CD4-positive, alpha-beta memory T cell (primary cell): ENCODE results near the gene TFAP2E. TPM values are rescaled to one million over a fixed set of nuclear protein-coding genes. Genes with fewer than 3 reads are reported as not detected.

Experiments used
- CTCF ChIA-PET: fragments of 350-600 bp; sonication (Branson Sonifier 250); formaldehyde crosslinking; loops from one replicate; lab custom pipeline; 2021; ENCODE audit warnings: inconsistent platforms; ENCODE audit not compliant: partially characterized antibody; lab: Charles Lee
- POLR2A ChIA-PET: fragments of 350-600 bp; sonication (Branson Sonifier 250); formaldehyde crosslinking; loops from one replicate; lab custom pipeline; 2021; ENCODE audit not compliant: partially characterized antibody; lab: Charles Lee
- DNase-seq, 5 donors: peaks; one replicate each; pipeline versions ENCODE4 v3.0.0 to v3.0.0-alpha.2; 2020 to 2022; ENCODE audit warnings: mixed read lengths in 1 of 5
- H3K27ac ChIP-seq: one replicate; pipeline ENCODE4 v1.7.0; 2013; ENCODE audit warnings: low read depth, low read length
- H3K27me3 ChIP-seq: 2 replicates; pipeline ENCODE4 v1.7.0; 2013; ENCODE audit warnings: mild to moderate bottlenecking, low read length, moderate library complexity; ENCODE audit not compliant: insufficient read depth
- H3K36me3 ChIP-seq: 2 replicates; pipeline ENCODE4 v1.7.0; 2013; ENCODE audit warnings: mild to moderate bottlenecking, low read length, moderate library complexity; ENCODE audit not compliant: insufficient read depth
- H3K4me1 ChIP-seq: 2 replicates; pipeline ENCODE4 v1.7.0; 2013; ENCODE audit warnings: mild to moderate bottlenecking, low read length, moderate library complexity; ENCODE audit not compliant: insufficient read depth
- H3K4me3 ChIP-seq, 2 donors: one replicate each; pipeline ENCODE4 v1.7.0; 2013; ENCODE audit warnings: low read length in 2 of 2, mild to moderate bottlenecking in 1 of 2
- H3K9me3 ChIP-seq, 2 donors: one replicate each; pipeline ENCODE4 v1.7.0; 2013; ENCODE audit warnings: low read length in 2 of 2, control low read depth in 1 of 2; ENCODE audit not compliant: control insufficient read depth in 1 of 2
- H3K27ac Mint-ChIP-seq, 7 donors: one replicate each; pipeline ENCODE4 v1.8.0; 2020 to 2021; ENCODE audit warnings: mixed read lengths in 7 of 7, mild to moderate bottlenecking in 6 of 7, inconsistent platforms in 3 of 7, moderate library complexity in 3 of 7
- H3K27me3 Mint-ChIP-seq, 2 donors: one replicate each; pipeline ENCODE4 v1.8.0; 2020 to 2021; ENCODE audit warnings: mixed read lengths in 2 of 2
- H3K36me3 Mint-ChIP-seq, 2 donors: one replicate each; pipeline ENCODE4 v1.8.0; 2020 to 2021; ENCODE audit warnings: mixed read lengths in 2 of 2, inconsistent platforms in 1 of 2, mild to moderate bottlenecking in 1 of 2
- H3K4me1 Mint-ChIP-seq, 4 donors: one replicate each; pipeline ENCODE4 v1.8.0; 2020 to 2021; ENCODE audit warnings: mixed read lengths in 4 of 4, mild to moderate bottlenecking in 1 of 4
- H3K4me3 Mint-ChIP-seq, 8 donors: one replicate each; pipeline ENCODE4 v1.8.0; 2020 to 2021; ENCODE audit warnings: mixed read lengths in 8 of 8, mild to moderate bottlenecking in 7 of 8, moderate library complexity in 6 of 8, inconsistent platforms in 3 of 8
- H3K9me3 Mint-ChIP-seq, 8 donors: one replicate each; pipeline ENCODE4 v1.8.0; 2020 to 2021; ENCODE audit warnings: mixed read lengths in 8 of 8, mild to moderate bottlenecking in 5 of 8, inconsistent platforms in 3 of 8, moderate library complexity in 1 of 8
- intact Hi-C: fragments of 100-400 bp; cut with micrococcal nuclease; formaldehyde crosslinking; loops from one replicate; pipeline ENCODE4 v1.15.1; 2023
- polyA plus RNA-seq, 2 donors: library from polyadenylated mRNA; unstranded; fragments of 300-500 nt; fragmentation: Illumina TruSeq; gene quantifications; one replicate each; pipeline ENCODE4 v1.2.3, GENCODE V29; 2021
- total RNA-seq, 2 experiments: library from RNA; stranded (reverse); gene quantifications; one replicate each; pipeline ENCODE4 v1.2.3, GENCODE V29; 2021

TFAP2E gene
- total and polyA plus RNA-seq, 4 experiments from 2014 or later: 0.23 to 2.9 (median 2.3) TPM; not detected in 1

DNA sequence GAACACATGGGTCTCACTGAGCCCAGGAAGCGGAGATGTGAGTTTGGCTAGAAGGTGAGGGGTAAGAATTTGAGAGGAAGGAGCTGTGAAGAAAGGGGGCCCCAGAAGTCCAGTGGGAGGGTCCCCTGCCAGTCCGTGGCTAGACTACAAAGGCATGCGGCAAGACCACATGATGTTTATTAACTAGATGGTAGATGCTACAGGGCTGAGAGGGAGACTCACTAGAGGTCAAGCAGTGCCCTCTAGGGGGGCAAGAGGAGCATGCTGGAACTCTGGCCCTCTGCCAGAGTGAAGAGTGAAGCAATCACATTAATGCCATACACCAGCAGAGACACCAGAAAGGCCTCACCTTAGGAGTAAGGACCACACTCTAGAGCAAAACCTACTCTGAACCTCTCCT is 28.1 kb upstream of the TFAP2E start:
- H3K9me3 ChIP-seq: no peaks in the 10 kb centered on the region
- intact Hi-C loops: loop anchor here (1.0 to 5.0 kb wide), 2 partner anchors 94 to 343 kb away; no protein-coding TSS in a partner anchor
- H3K27ac Mint-ChIP-seq: peak overlapping the region; percentile 22 to 89 (median 60)
- no peaks in the 10 kb centered on the region for H3K27me3 ChIP-seq
- peak overlapping the region in 1 of 8 donors; percentile 30 for H3K4me3 Mint-ChIP-seq
- no peaks in the 10 kb centered on the region for H3K27me3 Mint-ChIP-seq
- H3K27ac ChIP-seq: no peak overlapping the region
- peak; percentile 65 to 68 (median 67) for DNase-seq
- ChIA-PET POLR2A (interaction anchor here (0.9 to 1.7 kb wide), 4 partner anchors 36 to 94 kb away, joined by 3 to 6 read pairs (median 6); no protein-coding TSS in a partner anchor), CTCF (interaction anchor here (0.7 to 3.5 kb wide), 13 partner anchors 9 to 388 kb away, joined by 3 to 123 read pairs (median 5); partner anchors contain the start of genes KIAA0319L and NCDN)
- H3K4me3 ChIP-seq: no peak overlapping the region
- H3K4me1 Mint-ChIP-seq: peaks cover 42 to 82% (median 67%) of the 10 kb centered on the region in 4 donors
- H3K9me3 Mint-ChIP-seq: no peaks in the 10 kb centered on the region
- peaks cover 37% of the 10 kb centered on the region for H3K4me1 ChIP-seq
- peaks cover 17 to 58% of the 10 kb centered on the region in 2 donors for H3K36me3 Mint-ChIP-seq
- H3K36me3 ChIP-seq: no peaks in the 10 kb centered on the region

DNA sequence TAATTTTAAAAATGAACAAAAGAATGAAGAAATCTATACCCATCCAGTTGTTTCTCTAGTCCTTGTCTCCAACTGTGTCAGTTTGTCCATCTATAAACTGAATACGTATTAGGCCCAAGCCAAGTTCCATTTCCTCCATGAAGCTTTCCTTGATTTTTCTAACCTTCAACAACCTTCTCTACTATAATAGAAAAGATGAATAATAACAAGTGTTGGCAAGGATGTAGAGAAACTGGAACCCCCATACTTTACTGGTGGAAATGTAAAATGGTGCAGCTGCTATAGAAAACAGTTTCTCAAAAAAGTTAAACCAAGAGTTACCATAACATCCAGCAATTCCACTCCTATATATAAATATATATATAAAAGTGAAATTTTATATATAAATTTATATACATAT is 26.5 kb upstream of the TFAP2E start:
- peaks cover 4% of the 10 kb centered on the region for H3K36me3 ChIP-seq
- peaks cover 27% of the 10 kb centered on the region for H3K4me1 ChIP-seq
- H3K27me3 Mint-ChIP-seq: no peaks in the 10 kb centered on the region
- no peak for DNase-seq
- intact Hi-C loops: loop anchor here (5.0 kb wide), 1 partner anchor 344 kb away; no protein-coding TSS in a partner anchor
- peak overlapping the region in 2 of 7 donors; percentile 4 to 26 for H3K27ac Mint-ChIP-seq
- ChIA-PET POLR2A (no interaction called here), CTCF (interaction anchor here (1.0 to 3.5 kb wide), 2 partner anchors 88 to 94 kb away, joined by 3 to 123 read pairs; no protein-coding TSS in a partner anchor)
- H3K27ac ChIP-seq: no peak overlapping the region
- H3K9me3 ChIP-seq: no peaks in the 10 kb centered on the region
- H3K27me3 ChIP-seq: no peaks in the 10 kb centered on the region
- H3K9me3 Mint-ChIP-seq: no peaks in the 10 kb centered on the region
- no peak overlapping the region for H3K4me3 Mint-ChIP-seq
- peaks cover 36 to 74% (median 60%) of the 10 kb centered on the region in 4 donors for H3K4me1 Mint-ChIP-seq
- H3K36me3 Mint-ChIP-seq: peaks cover 18 to 59% of the 10 kb centered on the region in 2 donors
- H3K4me3 ChIP-seq: no peak overlapping the region

DNA sequence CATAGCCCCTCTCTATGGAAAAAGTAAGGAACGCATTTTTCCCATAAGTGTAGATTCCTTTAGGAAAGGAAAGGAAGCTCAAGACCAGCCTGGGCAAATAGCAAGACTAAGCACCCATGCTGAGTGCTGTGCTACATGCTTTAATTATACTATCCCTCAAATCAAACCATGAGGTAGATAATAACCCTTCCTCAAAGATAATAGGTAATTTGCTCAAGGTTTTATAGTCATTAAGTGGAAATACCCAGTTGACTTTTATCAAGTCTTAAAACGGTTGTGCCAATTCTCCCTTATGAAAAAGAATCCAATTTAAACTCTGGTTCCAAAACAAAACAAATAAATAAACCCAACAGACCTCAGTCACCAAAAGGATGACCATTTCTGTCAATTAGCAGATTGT is 19.3 kb upstream of the TFAP2E start:
- H3K9me3 Mint-ChIP-seq: no peaks in the 10 kb centered on the region
- Histone ChIP-seq H3K36me3 (peaks cover 21% of the 10 kb centered on the region), H3K27me3 (no peaks in the 10 kb centered on the region), H3K4me1 (peaks cover 49% of the 10 kb centered on the region), H3K9me3 (no peaks in the 10 kb centered on the region), H3K27ac (no peak overlapping the region), H3K4me3 (no peak overlapping the region)
- POLR2A ChIA-PET: no interaction called here
- H3K4me1 Mint-ChIP-seq: peaks cover 35 to 76% (median 57%) of the 10 kb centered on the region in 4 donors
- intact Hi-C loops: no loop called here
- H3K4me3 Mint-ChIP-seq: no peak overlapping the region
- peaks cover 18 to 57% of the 10 kb centered on the region in 2 donors for H3K36me3 Mint-ChIP-seq
- CTCF ChIA-PET: interaction anchor here (0.9 to 1.4 kb wide), 2 partner anchors 11 to 102 kb away, joined by 3 to 4 read pairs; no protein-coding TSS in a partner anchor
- H3K27ac Mint-ChIP-seq: no peak overlapping the region
- no peak for DNase-seq
- H3K27me3 Mint-ChIP-seq: no peaks in the 10 kb centered on the region

DNA sequence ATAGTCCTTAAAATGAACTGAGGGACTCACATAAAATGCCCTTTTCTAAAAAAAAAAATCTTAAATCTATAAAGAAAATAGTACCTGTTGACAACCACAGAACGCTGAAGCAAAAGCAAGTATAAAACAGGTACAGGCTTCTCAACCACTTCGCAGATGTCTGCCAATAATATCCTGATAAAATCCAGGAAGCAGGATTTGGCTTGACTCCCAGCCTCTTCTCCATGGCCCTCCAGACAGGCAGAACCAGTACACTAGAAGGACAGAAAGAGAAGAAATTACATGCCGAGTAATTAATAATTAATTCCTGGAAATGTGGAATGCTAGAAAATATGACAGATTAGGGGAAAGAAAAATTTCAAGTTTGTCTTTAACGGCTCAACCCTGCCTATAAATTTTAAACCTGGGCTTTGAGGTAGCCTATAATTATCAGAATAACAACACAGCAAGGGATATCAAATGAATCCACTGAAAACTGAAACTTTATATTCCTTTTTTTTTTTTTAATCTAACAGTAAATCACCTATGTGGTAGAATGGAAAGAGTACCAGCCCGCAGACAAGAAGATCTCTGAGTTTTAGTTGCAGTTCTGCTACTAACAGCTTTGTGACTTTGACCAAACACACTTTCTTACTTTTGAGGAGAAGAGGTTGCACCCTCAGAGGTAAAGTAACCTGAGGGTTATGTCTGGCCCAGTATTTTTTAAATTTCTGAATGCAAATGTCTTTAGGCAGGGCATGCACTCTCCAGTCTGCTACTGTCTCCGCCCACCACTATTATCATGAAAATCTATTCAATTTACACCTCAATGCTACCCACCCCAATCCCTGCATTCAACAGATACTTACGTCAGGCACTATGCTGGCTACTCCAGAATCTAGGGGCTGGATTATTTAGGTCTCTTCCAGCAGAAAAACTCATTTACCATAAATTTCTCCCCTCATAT is 18.6 kb upstream of the TFAP2E start:
- H3K36me3 Mint-ChIP-seq: peaks cover 15 to 56% of the 10 kb centered on the region in 2 donors
- H3K9me3 Mint-ChIP-seq: no peaks in the 10 kb centered on the region
- DNase-seq: no peak
- peaks cover 36 to 77% (median 55%) of the 10 kb centered on the region in 4 donors for H3K4me1 Mint-ChIP-seq
- no peaks in the 10 kb centered on the region for H3K9me3 ChIP-seq
- H3K36me3 ChIP-seq: peaks cover 21% of the 10 kb centered on the region
- H3K4me3 Mint-ChIP-seq: peak overlapping the region in 3 of 8 donors; percentile 4 to 97 (median 96)
- no peaks in the 10 kb centered on the region for H3K27me3 ChIP-seq
- no peak overlapping the region for H3K27ac ChIP-seq
- CTCF ChIA-PET: interaction anchor here (1.4 kb wide), 1 partner anchor 103 kb away, joined by 4 read pairs; no protein-coding TSS in a partner anchor
- peaks cover 51% of the 10 kb centered on the region for H3K4me1 ChIP-seq
- no peaks in the 10 kb centered on the region for H3K27me3 Mint-ChIP-seq
- POLR2A ChIA-PET: no interaction called here
- peak overlapping the region in 4 of 7 donors; percentile 15 to 100 (median 42) for H3K27ac Mint-ChIP-seq
- intact Hi-C loops: loop anchor here (5.0 kb wide), 2 partner anchors 47 to 362 kb away; partner anchors contain the start of gene SFPQ
- no peak overlapping the region for H3K4me3 ChIP-seq

DNA sequence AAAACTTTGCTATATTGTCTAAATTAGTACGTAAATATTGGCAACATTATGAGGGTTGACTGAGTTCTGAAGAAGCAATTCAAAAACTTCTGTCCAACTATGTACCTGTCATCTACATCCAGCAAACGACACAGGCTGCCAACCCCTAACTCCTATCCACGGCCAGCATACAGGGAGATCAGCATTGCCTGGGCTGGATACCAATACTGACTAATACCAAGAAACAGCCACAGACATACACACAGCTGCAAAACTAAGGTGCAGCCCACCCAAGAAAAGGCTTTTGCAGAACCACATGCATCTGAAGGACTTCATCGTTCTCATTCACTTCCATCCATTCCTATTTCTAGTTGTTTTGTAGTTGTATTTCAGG is 17.9 kb upstream of the TFAP2E start:
- H3K36me3 ChIP-seq: peaks cover 21% of the 10 kb centered on the region
- Mint-ChIP-seq H3K27ac (peak overlapping the region in 5 of 7 donors; percentile 0 to 100 (median 77)), H3K36me3 (peaks cover 15 to 52% of the 10 kb centered on the region in 2 donors), H3K4me1 (peaks cover 38 to 75% (median 52%) of the 10 kb centered on the region in 4 donors), H3K9me3 (no peaks in the 10 kb centered on the region), H3K4me3 (peak overlapping the region; percentile 2 to 99 (median 94)), H3K27me3 (no peaks in the 10 kb centered on the region)
- H3K9me3 ChIP-seq: no peaks in the 10 kb centered on the region
- intact Hi-C loops: loop anchor here (5.0 kb wide), 2 partner anchors 48 to 363 kb away; partner anchors contain the start of gene SFPQ
- POLR2A ChIA-PET: no interaction called here
- no peak overlapping the region for H3K27ac ChIP-seq
- DNase-seq: no peak
- CTCF ChIA-PET: interaction anchor here (1.5 to 5.3 kb wide), 2 partner anchors 10 to 13 kb away, joined by 8 to 26 read pairs; no protein-coding TSS in a partner anchor
- no peaks in the 10 kb centered on the region for H3K27me3 ChIP-seq
- peaks cover 52% of the 10 kb centered on the region for H3K4me1 ChIP-seq
- H3K4me3 ChIP-seq: no peak overlapping the region

DNA sequence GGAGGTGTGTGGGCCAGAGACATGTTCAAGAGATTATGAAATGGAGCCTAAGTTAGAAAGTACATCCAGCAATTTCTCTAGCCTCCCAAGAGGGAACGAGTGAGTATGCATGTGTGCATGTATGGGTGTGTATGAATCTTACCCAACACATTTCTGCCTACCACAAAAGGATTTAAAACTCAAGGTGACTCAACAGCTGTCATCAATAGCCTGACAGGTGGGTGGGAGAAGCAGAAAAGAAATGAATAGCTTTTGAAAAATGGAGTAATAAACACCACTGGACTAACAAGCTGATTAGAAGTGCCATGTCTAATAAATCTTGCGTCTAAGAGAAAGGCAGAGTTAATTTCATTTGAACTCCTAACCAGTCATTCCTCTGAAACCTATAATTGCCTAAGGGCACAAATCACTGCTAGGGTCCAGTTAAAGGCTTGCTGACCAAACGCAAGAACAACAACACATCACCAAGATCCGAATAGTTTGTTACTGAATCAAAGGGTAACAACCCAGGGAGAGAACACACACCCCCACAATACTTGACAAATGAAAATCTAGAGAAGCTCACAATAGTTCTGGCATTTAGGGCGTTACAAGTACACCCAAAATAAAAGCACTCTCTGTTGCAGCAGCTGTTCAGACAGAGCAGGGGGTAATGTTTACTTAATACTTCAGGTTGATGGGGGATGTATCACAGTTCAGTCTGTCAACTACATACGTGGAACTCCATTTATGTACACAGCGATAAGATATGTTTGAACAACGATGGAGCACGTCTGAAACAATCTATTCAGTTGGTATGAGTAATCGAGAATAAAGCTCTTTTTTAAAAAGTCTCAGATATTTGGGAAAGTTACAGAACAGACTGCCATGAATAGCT is 17.3 kb upstream of the TFAP2E start:
- peaks cover 38 to 74% (median 51%) of the 10 kb centered on the region in 4 donors for H3K4me1 Mint-ChIP-seq
- Histone ChIP-seq H3K36me3 (peaks cover 19% of the 10 kb centered on the region), H3K4me1 (peaks cover 52% of the 10 kb centered on the region), H3K27me3 (no peaks in the 10 kb centered on the region), H3K27ac (peak overlapping the region; percentile 70), H3K4me3 (peak overlapping the region in 1 of 2 donors; percentile 92), H3K9me3 (no peaks in the 10 kb centered on the region)
- CTCF ChIA-PET: interaction anchor here (0.7 to 5.3 kb wide), 9 partner anchors 9 to 214 kb away, joined by 3 to 37 read pairs (median 7); partner anchors contain the start of gene CLSPN
- no peaks in the 10 kb centered on the region for H3K9me3 Mint-ChIP-seq
- H3K27ac Mint-ChIP-seq: peak overlapping the region; percentile 87 to 100 (median 91)
- POLR2A ChIA-PET: interaction anchor here (1.4 to 2.6 kb wide), 6 partner anchors 14 to 214 kb away, joined by 3 to 39 read pairs (median 16); partner anchors contain the start of gene CLSPN
- H3K4me3 Mint-ChIP-seq: peak overlapping the region; percentile 92 to 99 (median 97)
- H3K27me3 Mint-ChIP-seq: no peaks in the 10 kb centered on the region
- DNase-seq: no peak
- H3K36me3 Mint-ChIP-seq: peaks cover 15 to 50% of the 10 kb centered on the region in 2 donors
- intact Hi-C loops: loop anchor here (2.0 to 5.0 kb wide), 3 partner anchors 17 to 364 kb away; partner anchors contain the start of gene SFPQ
